GM12865 (cell line): ENCODE data around the gene SORCS2.
A peak's percentile ranks its signal among the peaks of the same experiment; 100 is the strongest.

Source experiments
- DNase-seq: peaks from one replicate; pipeline ENCODE4 v3.0.0; 2010; ENCODE audit warnings: low read depth
- H3K4me3 ChIP-seq: 2 replicates; pipeline ENCODE4 v1.5.1; 2011; ENCODE audit warnings: mild to moderate bottlenecking, low read depth, low read length, control low read depth
- CTCF ChIP-seq: IDR thresholded peaks from 2 replicates; pipeline ENCODE4 v1.5.1; 2011; ENCODE audit warnings: low read length, control low read depth, low read depth, inconsistent platforms; ENCODE audit not compliant: insufficient read depth; ENCODE audit errors: missing control alignments

Gene SORCS2

GRCh38 chr4:7333801-7334421, 141.6 kb downstream of the SORCS2 start:
- DNase-seq: no peak
- TF ChIP-seq CTCF: no peak
- H3K4me3 ChIP-seq: no peak overlapping the region

GRCh38 chr4:7334521-7335275, 142.4 kb downstream of the SORCS2 start:
- no peak for TF ChIP-seq CTCF
- no peak overlapping the region for H3K4me3 ChIP-seq
- DNase-seq: no peak

- peak; percentile 63 for DNase-seq
- H3K4me3 ChIP-seq: no peak overlapping the region
- TF ChIP-seq CTCF: peak; percentile 80
Measured at GRCh38 chr4:7335344-7336066, 143.2 kb downstream of the SORCS2 start.

- no peak for TF ChIP-seq CTCF
- H3K4me3 ChIP-seq: no peak overlapping the region
- no peak for DNase-seq
Measured at GRCh38 chr4:7336067-7336569, 143.8 kb downstream of the SORCS2 start.

GRCh38 chr4:7336732-7337131, 144.4 kb downstream of the SORCS2 start:
- no peak for DNase-seq
- H3K4me3 ChIP-seq: no peak overlapping the region
- TF ChIP-seq CTCF: no peak

GRCh38 chr4:7337196-7338058, 145.1 kb downstream of the SORCS2 start:
- no peak overlapping the region for H3K4me3 ChIP-seq
- DNase-seq: no peak
- TF ChIP-seq CTCF: no peak
